Measurements from ENCODE around the gene THAP3.
A peak's percentile ranks its signal among the peaks of the same experiment; 100 is the strongest.

THAP3 gene, protein sequence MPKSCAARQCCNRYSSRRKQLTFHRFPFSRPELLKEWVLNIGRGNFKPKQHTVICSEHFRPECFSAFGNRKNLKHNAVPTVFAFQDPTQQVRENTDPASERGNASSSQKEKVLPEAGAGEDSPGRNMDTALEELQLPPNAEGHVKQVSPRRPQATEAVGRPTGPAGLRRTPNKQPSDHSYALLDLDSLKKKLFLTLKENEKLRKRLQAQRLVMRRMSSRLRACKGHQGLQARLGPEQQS

DNA sequence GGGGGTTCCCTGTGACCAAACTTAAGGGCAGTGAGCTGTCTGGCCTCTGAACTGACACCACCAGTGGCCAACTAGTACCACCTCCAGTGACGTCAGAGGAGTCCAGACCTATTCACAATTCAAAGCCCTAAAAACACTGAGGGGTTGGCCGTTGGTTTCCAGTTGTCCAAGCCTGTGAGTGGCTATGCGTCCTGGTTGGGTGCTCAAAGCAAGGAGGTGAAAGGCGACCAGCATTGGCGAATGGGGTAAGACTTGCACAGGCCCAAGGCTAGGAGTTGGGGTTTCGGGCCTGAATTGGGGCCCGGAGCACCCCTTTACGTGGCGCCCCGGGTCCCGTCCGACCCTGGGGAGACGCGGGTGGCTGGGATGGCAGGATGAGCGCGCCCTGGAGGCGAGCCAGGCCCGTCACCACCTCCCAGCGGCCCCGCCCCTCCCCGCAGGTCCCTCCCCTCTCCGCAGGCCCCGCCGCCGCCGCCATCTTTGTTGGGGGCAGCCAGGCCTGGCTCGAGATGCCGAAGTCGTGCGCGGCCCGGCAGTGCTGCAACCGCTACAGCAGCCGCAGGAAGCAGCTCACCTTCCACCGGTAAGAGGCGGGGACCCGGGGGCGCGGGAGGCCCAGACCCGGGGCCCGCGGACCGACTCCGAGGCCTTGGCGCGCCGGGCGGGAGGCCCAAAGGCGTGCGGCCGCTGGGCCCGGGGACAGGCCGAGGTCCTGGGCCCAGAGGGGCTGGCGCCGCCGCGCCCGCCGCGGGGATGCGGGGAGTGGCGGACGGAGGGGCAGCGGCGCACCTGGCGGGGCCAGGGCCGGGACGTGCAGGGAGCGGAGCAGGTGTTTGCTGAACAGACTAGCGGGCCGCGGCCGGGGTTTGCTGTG lies at the start of gene THAP3:
Gene THAP3 (plus strand): TSS at position 159 of the 874 bp plus-strand sequence. CDS start 351 bp downstream, at position 510.
- DNase-seq (ENCODE audit: low read depth in 2 of 2), result peak; percentile 82 to 91

DNA sequence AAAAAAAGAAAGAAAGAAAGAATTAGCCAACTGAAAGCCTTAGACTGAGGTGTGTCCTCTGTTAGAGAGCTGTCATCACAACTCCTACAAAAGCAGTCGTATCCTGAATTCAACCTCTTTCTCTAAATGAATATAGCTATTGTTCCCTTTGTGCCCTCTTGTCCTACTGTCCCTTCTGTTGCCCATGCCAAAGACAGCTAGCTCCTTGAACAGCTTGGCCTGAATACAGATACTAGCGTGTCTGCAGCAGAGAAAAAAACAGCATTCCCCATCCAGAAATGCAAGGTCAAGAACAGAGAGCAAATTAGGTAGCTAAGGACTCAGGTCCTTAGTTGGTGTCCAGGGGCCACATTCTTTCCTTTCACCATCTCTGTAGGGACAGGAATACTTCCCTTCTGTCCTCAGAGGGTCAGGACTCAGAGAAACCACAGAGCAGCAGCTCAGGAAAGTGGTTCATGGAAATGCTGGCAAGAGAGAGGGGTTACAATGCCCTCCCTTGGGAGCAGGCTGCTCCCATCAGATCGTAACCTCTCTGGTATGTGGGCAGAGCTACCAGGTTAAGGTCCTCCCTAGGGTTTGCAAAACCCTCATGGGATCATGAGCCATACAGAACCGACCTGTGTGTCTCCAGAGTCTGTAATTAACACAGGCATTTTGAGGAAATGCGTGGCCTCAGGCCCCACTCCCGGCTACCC lies 46.7 kb upstream of the THAP3 start:
- no peak for DNase-seq (ENCODE audit: low read depth in 2 of 2)

DNA sequence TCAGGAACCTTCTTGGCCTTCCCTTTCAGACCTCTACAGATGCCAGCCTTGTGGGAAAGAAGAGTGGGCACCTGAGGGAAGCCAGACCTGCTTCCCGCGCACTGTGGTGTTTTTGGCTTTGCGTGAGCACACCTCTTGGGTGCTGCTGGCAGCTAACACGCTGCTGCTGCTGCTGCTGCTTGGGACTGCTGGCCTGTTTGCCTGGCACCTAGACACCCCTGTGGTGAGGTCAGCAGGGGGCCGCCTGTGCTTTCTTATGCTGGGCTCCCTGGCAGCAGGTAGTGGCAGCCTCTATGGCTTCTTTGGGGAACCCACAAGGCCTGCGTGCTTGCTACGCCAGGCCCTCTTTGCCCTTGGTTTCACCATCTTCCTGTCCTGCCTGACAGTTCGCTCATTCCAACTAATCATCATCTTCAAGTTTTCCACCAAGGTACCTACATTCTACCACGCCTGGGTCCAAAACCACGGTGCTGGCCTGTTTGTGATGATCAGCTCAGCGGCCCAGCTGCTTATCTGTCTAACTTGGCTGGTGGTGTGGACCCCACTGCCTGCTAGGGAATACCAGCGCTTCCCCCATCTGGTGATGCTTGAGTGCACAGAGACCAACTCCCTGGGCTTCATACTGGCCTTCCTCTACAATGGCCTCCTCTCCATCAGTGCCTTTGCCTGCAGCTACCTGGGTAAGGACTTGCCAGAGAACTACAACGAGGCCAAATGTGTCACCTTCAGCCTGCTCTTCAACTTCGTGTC lies 45.9 kb upstream of the THAP3 start:
- no peak for DNase-seq (ENCODE audit: low read depth in 2 of 2)

DNA sequence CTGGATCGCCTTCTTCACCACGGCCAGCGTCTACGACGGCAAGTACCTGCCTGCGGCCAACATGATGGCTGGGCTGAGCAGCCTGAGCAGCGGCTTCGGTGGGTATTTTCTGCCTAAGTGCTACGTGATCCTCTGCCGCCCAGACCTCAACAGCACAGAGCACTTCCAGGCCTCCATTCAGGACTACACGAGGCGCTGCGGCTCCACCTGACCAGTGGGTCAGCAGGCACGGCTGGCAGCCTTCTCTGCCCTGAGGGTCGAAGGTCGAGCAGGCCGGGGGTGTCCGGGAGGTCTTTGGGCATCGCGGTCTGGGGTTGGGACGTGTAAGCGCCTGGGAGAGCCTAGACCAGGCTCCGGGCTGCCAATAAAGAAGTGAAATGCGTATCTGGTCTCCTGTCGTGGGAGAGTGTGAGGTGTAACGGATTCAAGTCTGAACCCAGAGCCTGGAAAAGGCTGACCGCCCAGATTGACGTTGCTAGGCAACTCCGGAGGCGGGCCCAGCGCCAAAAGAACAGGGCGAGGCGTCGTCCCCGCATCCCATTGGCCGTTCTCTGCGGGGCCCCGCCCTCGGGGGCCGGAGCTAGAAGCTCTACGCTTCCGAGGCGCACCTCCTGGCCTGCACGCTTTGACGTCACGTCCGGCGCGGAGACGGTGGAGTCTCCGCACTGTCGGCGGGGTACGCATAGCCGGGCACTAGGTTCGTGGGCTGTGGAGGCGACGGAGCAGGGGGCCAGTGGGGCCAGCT lies 45.1 kb upstream of the THAP3 start, which contains the start of gene ZBTB48:
Gene ZBTB48 (plus strand): TSS at position 621 of the 745 bp plus-strand sequence. CDS start 616 bp downstream, outside the sequence.
- DNase-seq (ENCODE audit: low read depth in 2 of 2), result peak; percentile 94

DNA sequence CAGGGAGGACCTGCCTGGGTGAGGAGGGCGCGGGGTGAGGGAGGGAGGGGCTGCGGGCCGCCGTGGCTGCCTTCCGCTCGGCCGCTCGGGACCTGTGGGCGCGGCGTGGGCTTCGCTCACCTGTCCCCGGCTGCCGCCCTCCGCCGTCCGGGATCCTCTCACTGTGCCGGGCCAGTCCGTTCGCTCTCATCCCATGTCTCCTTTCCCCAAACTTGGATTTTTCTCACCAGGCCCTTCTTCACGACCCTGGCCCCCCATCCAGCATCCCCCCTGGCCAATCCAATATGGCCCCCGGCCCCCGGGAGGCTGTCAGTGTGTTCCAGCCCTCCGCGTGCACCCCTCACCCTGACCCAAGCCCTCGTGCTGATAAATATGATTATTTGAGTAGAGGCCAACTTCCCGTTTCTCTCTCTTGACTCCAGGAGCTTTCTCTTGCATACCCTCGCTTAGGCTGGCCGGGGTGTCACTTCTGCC lies 44.5 kb upstream of the THAP3 start:
- DNase-seq (ENCODE audit: low read depth in 2 of 2), result no peak

DNA sequence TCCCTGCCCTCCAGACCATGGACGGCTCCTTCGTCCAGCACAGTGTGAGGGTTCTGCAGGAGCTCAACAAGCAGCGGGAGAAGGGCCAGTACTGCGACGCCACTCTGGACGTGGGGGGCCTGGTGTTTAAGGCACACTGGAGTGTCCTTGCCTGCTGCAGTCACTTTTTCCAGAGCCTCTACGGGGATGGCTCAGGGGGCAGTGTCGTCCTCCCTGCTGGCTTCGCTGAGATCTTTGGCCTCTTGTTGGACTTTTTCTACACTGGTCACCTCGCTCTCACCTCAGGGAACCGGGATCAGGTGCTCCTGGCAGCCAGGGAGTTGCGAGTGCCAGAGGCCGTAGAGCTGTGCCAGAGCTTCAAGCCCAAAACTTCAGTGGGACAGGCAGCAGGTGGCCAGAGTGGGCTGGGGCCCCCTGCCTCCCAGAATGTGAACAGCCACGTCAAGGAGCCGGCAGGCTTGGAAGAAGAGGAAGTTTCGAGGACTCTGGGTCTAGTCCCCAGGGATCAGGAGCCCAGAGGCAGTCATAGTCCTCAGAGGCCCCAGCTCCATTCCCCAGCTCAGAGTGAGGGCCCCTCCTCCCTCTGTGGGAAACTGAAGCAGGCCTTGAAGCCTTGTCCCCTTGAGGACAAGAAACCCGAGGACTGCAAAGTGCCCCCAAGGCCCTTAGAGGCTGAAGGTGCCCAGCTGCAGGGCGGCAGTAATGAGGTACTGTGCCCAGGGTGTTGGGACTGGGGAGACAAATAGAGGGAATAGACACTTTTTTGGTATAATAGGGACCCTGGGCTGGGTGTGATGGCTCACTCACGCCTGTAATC lies 43.9 kb upstream of the THAP3 start:
- no peak for DNase-seq (ENCODE audit: low read depth in 2 of 2)

DNA sequence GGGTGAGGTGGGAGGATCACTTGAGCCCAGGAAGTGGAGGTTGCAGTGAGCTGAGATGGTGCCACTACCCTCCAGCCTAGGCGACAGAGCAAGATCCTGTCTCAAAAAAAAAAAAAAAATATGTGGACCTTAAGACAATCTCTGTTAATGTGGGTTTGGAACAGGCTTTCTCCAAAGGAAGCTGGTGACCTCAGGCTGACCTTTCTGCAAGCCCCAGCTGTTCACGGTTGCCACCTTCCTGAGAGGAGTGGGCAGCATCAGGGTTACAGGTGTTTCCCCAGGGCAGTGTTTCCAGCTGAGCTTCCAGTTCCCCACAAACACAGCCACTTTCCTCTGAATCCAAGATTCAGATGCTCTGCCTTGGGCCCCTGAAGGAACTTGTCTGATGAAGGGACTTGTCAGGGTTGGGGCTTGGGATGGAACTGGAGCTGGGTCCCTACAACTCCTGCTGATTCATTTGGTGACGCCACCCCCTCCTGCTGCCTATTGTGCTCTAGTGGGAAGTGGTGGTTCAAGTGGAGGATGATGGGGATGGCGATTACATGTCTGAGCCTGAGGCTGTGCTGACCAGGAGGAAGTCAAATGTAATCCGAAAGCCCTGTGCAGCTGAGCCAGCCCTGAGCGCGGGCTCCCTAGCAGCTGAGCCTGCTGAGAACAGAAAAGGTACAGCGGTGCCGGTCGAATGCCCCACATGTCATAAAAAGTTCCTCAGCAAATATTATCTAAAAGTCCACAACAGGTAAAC lies 42.9 kb upstream of the THAP3 start:
- no peak for DNase-seq (ENCODE audit: low read depth in 2 of 2)

DNA sequence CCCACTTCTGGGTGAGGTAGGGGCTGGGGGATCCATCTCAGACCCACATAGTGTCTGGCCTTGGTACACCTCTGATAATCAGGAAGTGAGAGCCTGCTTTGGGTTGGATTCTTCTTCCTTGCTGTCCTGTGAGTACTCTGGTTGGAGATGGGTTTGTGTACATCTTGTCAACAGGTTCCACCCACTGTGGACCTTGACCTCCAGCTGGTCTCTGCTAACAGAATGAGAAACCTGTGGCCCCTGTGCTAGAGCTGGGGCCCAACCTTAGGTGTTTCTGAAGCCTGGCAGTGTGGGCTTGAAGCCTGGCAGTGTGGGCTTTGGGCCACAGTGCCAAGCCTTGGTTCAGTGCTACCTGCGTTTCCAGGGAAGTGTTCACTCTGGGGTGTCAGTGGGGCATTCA lies 42.3 kb upstream of the THAP3 start:
- DNase-seq (ENCODE audit: low read depth in 2 of 2), result no peak

DNA sequence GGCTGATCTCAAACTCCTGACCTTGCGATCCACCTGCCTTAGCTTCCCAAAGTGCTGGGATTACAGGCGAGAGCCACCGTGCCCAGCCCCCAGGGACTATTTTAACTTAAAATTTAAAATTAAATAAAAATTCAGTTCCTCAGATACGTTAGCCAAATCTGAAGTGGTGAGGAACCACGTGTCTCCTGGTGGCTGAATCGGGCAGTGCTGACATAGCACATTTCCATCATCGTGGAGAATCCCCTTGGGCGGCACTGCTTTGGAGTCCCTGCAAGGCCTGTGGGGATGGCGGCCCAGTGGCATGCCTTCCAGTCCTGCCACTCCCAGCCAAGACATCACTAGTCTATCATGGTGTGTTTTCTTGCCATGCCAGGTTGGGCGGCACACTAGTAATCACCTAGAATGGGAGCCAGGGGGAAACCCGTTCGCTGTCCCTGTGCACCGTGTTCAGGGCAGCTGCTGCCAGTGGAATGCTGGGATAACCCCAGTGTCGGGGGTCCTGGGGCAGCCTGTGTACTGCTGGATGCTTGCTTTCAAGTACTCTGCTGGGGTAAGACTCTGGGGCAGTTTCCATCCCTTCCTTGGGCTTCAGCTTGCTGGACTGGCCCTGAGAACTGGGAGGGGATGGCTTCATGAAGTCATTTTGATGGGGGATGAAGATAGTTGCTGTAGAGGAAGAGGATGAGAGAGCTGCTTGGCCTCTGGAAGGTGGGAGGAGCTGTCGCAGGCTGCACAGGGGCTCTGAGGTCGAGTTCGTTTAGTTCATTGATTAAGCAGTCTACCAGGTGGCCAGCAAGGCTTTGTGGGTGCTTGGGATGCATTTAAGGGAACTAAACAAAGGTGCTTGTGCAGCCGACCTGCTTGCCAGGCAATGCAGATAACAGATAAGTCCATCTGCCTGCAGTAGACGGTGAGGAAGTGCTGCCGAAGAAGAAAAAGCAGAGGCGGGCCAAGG lies 40.3 kb upstream of the THAP3 start:
- no peak for DNase-seq (ENCODE audit: low read depth in 2 of 2)

DNA sequence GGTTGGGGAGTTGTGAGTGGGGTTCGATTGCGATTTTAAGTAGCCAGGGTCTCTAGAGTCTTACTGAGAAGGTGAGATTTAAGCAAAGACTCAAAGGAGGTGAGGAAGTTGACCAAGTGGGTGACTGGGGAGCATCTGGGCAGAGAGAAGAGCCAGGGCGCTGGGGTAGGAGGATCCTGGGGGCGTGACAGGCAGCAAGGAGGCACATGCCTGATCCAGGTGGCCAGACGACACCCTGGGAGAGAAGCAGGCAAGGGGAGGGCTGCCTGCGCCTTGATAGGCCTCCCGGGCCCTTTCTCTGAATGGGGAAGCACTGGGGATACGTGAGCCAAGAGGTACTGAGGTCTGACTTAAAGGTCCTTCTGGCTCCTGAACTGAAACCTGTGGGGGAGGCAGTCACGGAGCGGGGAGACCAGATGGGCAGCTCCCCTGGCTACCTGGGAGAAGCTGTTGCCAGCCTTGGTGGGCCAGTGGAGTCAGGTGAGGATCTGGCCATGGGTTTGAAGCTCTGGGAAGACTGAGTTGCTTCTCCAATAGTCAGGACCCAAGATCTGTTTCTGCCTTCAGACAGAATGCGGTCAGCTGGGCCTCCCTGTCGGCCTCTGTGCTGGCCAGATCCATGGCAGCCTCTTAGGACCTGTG lies 39.5 kb upstream of the THAP3 start:
- DNase-seq (ENCODE audit: low read depth in 2 of 2), result no peak

DNA sequence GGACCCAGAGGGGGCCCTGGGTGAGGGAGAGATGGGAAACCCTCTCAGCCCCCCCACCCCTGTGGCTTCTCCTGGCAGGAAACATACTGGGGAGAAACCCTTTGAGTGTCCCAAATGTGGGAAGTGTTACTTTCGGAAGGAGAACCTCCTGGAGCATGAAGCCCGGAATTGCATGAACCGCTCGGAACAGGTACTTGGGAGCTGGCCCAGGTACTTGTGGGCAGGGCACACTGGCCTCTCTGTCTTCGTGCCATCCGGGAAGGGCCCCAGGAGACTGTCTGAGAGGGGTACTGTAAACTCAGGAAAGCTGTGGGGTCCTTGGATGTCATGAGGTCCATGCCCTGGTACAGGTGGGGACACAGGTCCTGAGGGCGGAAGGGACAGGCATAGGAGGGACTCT lies 38.8 kb upstream of the THAP3 start:
- DNase-seq (ENCODE audit: low read depth in 2 of 2), result no peak

DNA sequence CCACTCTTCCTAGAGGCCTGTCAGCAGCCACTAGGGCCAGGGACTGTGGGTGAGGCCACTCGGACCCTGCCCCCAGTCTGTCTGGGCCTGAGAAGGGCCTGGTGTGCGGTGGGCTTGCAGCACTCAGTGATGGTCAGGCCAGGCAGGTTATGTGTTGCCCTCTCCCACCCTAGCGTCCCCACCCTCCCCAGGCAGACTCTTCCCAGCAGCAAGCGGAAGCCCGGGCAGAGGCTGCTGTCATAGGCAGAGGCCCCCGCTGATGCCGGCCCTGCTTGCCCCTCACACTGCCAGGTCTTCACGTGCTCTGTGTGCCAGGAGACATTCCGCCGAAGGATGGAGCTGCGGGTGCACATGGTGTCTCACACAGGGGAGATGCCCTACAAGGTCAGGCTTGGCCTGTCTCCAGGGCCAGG lies 38.3 kb upstream of the THAP3 start:
- no peak for DNase-seq (ENCODE audit: low read depth in 2 of 2)

DNA sequence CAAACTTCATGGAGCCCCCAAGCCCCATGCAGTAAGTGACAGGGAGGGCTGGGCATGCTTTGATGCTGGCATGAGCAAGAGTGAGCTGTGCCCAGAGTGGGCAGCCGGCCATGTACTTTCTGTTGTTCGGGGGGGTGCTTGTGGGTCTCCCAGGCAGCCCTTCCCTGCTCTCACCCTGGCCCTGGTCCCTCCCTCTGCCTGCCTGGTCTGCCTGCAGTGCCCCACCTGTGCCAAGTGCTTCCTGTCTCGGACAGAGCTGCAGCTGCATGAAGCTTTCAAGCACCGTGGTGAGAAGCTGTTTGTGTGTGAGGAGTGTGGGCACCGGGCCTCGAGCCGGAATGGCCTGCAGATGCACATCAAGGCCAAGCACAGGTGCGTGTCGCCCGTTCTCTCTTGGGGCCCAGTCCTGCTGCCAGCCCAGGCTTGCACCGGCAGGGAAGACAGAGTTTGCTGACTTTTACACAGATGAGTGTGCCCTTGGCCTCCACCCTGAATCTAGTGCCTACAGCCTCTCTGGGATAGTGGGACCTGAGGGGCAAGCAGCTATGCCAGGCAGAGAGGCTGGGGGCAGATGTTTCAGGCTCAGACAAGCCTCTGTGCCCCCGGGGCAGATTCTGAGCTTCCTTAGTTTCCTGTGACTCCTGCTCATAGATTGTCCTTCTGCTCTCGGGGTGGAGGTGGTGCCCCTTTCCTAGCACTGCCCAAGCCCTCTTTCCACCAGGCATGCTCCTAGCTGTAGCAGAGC lies 37.2 kb upstream of the THAP3 start:
- DNase-seq (ENCODE audit: low read depth in 2 of 2), result no peak

DNA sequence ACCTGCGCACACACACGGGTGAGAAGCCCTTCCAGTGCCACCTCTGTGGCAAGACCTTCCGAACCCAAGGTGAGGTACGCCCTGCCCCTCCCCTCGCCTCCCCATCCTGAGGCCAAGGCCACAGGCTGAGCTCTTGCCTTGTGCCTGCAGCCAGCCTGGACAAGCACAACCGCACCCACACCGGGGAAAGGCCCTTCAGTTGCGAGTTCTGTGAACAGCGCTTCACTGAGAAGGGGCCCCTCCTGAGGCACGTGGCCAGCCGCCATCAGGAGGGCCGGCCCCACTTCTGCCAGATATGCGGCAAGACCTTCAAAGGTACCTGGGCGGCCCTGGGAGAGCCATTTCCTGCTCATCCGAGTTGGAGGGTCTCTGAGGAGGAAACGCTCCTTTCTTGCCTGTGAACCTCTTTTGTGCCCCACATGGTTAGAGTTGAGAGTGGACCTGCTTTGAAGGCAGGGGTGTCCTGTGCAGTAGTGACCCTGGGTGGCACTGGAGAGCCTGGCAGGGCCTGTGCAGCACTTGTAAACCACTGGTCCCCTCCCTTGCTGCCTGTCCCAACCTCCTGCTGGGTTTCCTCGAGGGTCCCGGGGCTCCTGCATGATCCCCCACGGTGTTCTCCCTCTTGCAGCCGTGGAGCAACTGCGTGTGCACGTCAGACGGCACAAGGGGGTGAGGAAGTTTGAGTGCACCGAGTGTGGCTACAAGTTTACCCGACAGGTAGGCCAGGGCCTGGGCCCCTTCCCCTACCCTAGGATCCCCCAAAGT lies 36.4 kb upstream of the THAP3 start:
- DNase-seq (ENCODE audit: low read depth in 2 of 2), result no peak

DNA sequence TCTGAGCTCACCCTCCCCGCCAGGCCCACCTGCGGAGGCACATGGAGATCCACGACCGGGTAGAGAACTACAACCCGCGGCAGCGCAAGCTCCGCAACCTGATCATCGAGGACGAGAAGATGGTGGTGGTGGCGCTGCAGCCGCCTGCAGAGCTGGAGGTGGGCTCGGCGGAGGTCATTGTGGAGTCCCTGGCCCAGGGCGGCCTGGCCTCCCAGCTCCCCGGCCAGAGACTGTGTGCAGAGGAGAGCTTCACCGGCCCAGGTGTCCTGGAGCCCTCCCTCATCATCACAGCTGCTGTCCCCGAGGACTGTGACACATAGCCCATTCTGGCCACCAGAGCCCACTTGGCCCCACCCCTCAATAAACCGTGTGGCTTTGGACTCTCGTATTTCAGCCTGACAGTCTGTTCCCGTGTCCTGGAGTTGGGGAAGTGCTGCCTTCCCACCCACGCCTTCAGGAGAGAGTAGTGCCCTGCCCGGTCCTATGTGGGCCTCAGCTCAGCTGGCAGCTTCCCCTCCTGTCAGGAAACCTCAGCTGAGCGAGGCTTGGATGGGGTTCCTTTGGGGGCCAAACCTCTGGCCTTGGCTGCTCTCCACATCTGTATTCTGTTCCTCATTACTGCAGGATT lies 35.7 kb upstream of the THAP3 start:
- no peak for DNase-seq (ENCODE audit: low read depth in 2 of 2)

DNA sequence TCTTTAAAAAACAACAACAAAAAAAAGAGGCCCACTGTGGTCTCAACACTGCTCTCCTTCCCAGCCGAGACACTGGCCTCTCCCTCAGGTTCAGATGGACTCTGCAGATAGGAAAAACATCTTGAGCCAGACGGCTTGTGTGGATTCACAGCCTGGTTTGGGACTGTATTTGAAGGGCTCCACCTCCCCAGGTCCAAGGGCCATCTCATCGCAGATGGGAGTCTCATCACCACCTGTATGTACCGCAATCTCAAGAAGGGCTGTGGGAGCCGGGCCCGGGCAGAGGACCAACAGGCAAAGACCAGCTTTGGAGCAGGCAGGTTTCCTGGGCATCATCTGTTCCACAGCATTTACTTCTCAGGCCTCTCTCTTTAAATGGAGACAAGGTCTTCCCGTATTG lies 34.6 kb upstream of the THAP3 start:
- no peak for DNase-seq (ENCODE audit: low read depth in 2 of 2)
